AG04450 (cell line): ENCODE data around the gene RPTOR. TPM values are rescaled to one million over a fixed set of nuclear protein-coding genes. Genes with fewer than 3 reads are reported as not detected.

Experiments used
- CTCF ChIA-PET: fragments of 300-600, 350-600 bp; formaldehyde crosslinking; extraction: SDS; loops from one replicate; lab custom pipeline; 2022; ENCODE audit warnings: antibody characterized with exemption, inconsistent platforms; lab: Charles Lee
- POLR2A ChIA-PET: fragments of 350-600 bp; formaldehyde crosslinking; extraction: SDS; loops from one replicate; lab custom pipeline; 2021; ENCODE audit warnings: antibody characterized with exemption, inconsistent platforms; lab: Yijun Ruan, JAX
- DNase-seq: peaks from one replicate; pipeline ENCODE4 v3.0.0-alpha.2; 2011; ENCODE audit warnings: low read depth, low spot score
- H3K27ac ChIP-seq: one replicate; pipeline ENCODE4 v1.5.1; 2012; ENCODE audit warnings: low read depth, low read length, control low read depth
- H3K27me3 ChIP-seq: one replicate; pipeline ENCODE4 v1.6.0; 2012; ENCODE audit warnings: low read length; ENCODE audit not compliant: control insufficient read depth, insufficient read depth
- H3K4me3 ChIP-seq: 2 replicates; pipeline ENCODE4 v1.5.1; 2011; ENCODE audit warnings: mild to moderate bottlenecking, low read depth, low read length, control low read depth
- H3K9me3 ChIP-seq: 2 replicates; pipeline ENCODE4 v1.5.1; 2012; ENCODE audit warnings: low read length; ENCODE audit not compliant: control insufficient read depth, insufficient read depth
- polyA plus RNA-seq: library from polyadenylated mRNA; depleted of rRNA; stranded (reverse); fragments of >200 nt; gene quantifications from 2 replicates; pipeline ENCODE4 v1.2.3, GENCODE V29; 2011
- TF ChIP-seq, protein P1 (sequence below): IDR thresholded peaks from 2 replicates; pipeline ENCODE4 v1.5.1; 2011; ENCODE audit warnings: low read depth, low read length, control low read depth, inconsistent platforms

RPTOR gene
- polyA plus RNA-seq, 1 experiment = 6.2 TPM

DNA sequence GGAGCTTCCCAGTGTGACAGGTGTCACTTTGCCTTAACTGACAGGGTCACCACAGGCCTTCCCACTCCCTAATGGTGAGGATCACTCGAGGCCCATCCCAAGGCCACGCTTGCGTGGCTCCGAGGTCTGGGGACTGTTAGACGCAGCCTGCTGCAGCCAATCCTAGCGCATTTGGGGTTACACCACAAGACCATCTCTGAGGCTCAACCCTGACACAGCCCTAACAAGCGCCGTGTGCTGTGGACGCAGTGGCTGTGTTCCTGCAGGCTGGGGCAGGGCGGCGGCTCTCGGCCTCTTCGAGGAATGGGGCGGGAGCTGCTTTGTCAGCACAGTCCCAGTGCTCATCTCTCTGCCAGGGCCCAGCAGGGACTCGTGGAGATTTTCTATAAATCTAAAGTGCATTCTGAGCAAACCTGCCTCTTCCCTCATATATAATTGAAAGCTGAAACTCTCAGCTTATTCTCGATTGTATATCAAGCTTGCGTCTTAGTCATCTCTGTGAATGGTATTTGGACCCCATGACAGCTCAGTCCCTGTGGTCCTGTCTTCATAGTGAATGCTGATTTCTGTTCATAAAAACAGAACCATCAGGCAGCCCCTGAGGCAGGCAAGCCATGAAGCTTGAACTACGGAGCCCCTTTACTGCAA lies 381.2 kb downstream of the RPTOR start:
- TF ChIP-seq, protein P1, sequence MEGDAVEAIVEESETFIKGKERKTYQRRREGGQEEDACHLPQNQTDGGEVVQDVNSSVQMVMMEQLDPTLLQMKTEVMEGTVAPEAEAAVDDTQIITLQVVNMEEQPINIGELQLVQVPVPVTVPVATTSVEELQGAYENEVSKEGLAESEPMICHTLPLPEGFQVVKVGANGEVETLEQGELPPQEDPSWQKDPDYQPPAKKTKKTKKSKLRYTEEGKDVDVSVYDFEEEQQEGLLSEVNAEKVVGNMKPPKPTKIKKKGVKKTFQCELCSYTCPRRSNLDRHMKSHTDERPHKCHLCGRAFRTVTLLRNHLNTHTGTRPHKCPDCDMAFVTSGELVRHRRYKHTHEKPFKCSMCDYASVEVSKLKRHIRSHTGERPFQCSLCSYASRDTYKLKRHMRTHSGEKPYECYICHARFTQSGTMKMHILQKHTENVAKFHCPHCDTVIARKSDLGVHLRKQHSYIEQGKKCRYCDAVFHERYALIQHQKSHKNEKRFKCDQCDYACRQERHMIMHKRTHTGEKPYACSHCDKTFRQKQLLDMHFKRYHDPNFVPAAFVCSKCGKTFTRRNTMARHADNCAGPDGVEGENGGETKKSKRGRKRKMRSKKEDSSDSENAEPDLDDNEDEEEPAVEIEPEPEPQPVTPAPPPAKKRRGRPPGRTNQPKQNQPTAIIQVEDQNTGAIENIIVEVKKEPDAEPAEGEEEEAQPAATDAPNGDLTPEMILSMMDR = no peak
- Histone ChIP-seq H3K27me3 (no peaks in the 10 kb centered on the region), H3K4me3 (no peak overlapping the region), H3K9me3 (no peaks in the 10 kb centered on the region; the same call in 1 of the 2 replicates), H3K27ac (no peak overlapping the region)
- ChIA-PET POLR2A (no interaction called here), CTCF (no interaction called here)
- no peak for DNase-seq

DNA sequence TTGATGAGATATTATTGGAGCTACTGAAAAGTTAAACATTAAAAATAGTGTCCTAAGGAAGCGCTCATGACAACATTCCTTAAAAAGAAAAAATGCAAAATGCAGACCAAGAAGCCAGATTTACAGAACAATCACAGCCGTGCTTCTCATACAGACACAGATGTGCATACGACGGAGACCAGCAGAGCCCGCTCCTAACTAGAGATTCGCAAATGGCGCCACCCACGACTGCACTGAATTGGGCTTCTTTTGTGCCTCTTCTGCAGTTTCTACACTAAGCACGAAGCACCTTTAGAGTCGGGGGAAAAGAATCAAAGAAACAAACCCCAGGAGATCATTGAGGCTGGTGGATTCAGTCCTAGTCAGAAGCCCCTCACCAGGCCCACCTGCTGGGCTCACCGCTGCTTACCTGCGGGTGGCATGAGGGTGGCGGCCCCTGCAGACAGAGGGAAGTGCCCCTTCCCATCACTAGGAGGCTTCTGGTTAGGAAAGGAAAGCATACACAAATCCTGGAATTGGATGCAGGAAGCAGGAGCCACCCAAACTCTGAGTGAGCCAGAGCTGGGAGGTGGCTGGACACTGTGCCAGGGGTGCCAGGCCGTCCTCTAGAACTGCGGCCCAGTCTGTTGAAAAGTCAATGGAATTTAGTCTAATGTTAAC lies 382.1 kb downstream of the RPTOR start:
- CTCF ChIA-PET = no interaction called here
- Histone ChIP-seq H3K27ac (no peak overlapping the region), H3K4me3 (no peak overlapping the region), H3K9me3 (no peaks in the 10 kb centered on the region; the same call in 1 of the 2 replicates), H3K27me3 (no peaks in the 10 kb centered on the region)
- TF ChIP-seq, protein P1 = no peak
- no peak for DNase-seq
- POLR2A ChIA-PET = no interaction called here

DNA sequence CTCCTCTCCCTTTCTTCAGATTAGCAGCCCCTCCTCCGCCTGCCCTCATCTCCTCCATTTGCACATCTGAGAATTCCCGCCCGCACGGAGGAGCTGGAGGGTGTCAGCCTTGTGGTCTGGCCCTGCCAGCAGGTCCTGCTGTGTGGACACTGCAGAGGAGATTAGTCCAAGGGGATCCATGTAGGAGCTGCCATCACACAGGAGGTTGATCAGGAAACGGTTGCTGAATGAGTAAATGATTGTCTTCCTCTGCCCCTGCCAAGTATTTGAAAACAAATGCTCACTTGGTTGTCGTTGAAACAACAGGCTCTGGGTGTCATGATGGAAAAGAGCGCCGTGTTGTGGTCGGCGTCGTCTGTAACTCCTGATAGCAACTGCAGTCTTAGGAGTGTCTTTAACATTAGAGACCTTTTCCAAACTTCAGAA lies 383.2 kb downstream of the RPTOR start:
- DNase-seq = no peak
- no peak overlapping the region for H3K4me3 ChIP-seq
- H3K27me3 ChIP-seq = no peaks in the 10 kb centered on the region
- H3K27ac ChIP-seq = no peak overlapping the region
- TF ChIP-seq, protein P1 = no peak
- ChIA-PET POLR2A (no interaction called here), CTCF (no interaction called here)
- H3K9me3 ChIP-seq = no peaks in the 10 kb centered on the region; the same call in 1 of the 2 replicates

DNA sequence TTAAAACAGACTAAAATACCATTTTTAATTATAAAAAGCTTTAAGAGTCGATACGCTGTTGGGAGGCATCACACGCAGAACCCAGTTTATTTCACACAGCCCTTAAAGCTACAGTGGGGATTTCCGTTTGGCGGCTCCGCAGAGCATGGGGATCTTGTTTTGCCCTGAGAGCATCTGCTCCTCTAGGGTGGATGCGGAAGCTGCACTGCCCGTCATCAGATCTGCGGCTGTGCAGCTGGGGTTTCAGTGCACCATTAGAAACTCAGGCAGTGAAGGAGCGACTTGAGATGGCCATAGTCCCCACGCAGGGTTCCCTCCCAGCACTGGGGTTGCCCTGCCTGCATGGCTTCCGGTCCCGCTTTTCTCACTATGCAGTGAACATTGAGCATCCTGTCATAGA lies 384.8 kb downstream of the RPTOR start:
- CTCF ChIA-PET = no interaction called here

More for the DNA sequence above, 384.8 kb downstream of the RPTOR start:
- POLR2A ChIA-PET = interaction anchor here (0.8 kb wide), 1 partner anchor 12 kb away, joined by 3 read pairs; no protein-coding TSS in a partner anchor
- no peak overlapping the region for H3K27ac ChIP-seq
- no peak overlapping the region for H3K4me3 ChIP-seq
- no peak for DNase-seq
- H3K27me3 ChIP-seq = no peaks in the 10 kb centered on the region
- H3K9me3 ChIP-seq = no peaks in the 10 kb centered on the region
- TF ChIP-seq, protein P1 = no peak
